Measurements from ENCODE around the gene SHC4. TPM values are rescaled to one million over a fixed set of nuclear protein-coding genes. Genes with fewer than 3 reads are reported as not detected.

SHC4 gene
- total RNA-seq, 1 experiment from 2014 or later = 0.26 TPM

- no peak overlapping the region for H3K27ac Mint-ChIP-seq (ENCODE audit: low read depth, unreplicated experiment)
- TF ChIP-seq CTCF (IDR thresholded peaks at IDR 0.05; ENCODE audit: unreplicated experiment) = no peak
- H3K36me3 Mint-ChIP-seq (ENCODE audit: insufficient read depth, unreplicated experiment) = peaks cover 12% of the 10 kb centered on the region
- H3K4me3 Mint-ChIP-seq (ENCODE audit: unreplicated experiment) = no peak overlapping the region
- ChIA-PET POLR2A (interaction anchor here (1.0 to 5.1 kb wide), 6 partner anchors 8 to 444 kb away, joined by 3 to 22 read pairs (median 6); partner anchors contain the start of gene CEP152), CTCF (interaction anchor here (0.7 to 3.4 kb wide), 20 partner anchors 10 to 463 kb away, joined by 3 to 57 read pairs (median 6); partner anchors contain the start of gene FBN1)
- H3K9me3 Mint-ChIP-seq (ENCODE audit: unreplicated experiment) = no peaks in the 10 kb centered on the region
- DNase-seq (ENCODE audit: unreplicated experiment) = no peak
- peaks cover 22% of the 10 kb centered on the region for H3K4me1 Mint-ChIP-seq (ENCODE audit: insufficient read depth, unreplicated experiment)
- no peaks in the 10 kb centered on the region for H3K27me3 Mint-ChIP-seq (ENCODE audit: insufficient read depth, unreplicated experiment)
- intact Hi-C loops (cut with micrococcal nuclease) = no loop called here
- no TSS peak for BruUV-seq (replicated peaks)
These were observed 161.5 kb downstream of the SHC4 start for GRCh38 chr15:48802257-48802656.

GRCh38 chr15:48800811-48801455, 162.8 kb downstream of the SHC4 start:
- no peak overlapping the region for H3K4me3 Mint-ChIP-seq (ENCODE audit: unreplicated experiment)
- intact Hi-C loops (cut with micrococcal nuclease) = loop anchor here (1.0 kb wide), 2 partner anchors 156 to 443 kb away; partner anchors contain the start of gene FBN1
- no peaks in the 10 kb centered on the region for H3K9me3 Mint-ChIP-seq (ENCODE audit: unreplicated experiment)
- peak overlapping the region; percentile 42 for H3K27ac Mint-ChIP-seq (ENCODE audit: low read depth, unreplicated experiment)
- TF ChIP-seq CTCF (IDR thresholded peaks at IDR 0.05; ENCODE audit: unreplicated experiment) = peak; percentile 42
- POLR2A ChIA-PET = interaction anchor here (0.6 to 5.1 kb wide), 11 partner anchors 9 to 444 kb away, joined by 3 to 22 read pairs (median 4); partner anchors contain the start of genes CEP152 and FBN1
- CTCF ChIA-PET = interaction anchor here (0.6 to 3.4 kb wide), 32 partner anchors 9 to 1549 kb away, joined by 3 to 57 read pairs (median 4); partner anchors contain the start of genes CEP152 and FBN1
- no peaks in the 10 kb centered on the region for H3K27me3 Mint-ChIP-seq (ENCODE audit: insufficient read depth, unreplicated experiment)
- BruUV-seq (replicated peaks) = no TSS peak
- H3K4me1 Mint-ChIP-seq (ENCODE audit: insufficient read depth, unreplicated experiment) = peaks cover 14% of the 10 kb centered on the region
- H3K36me3 Mint-ChIP-seq (ENCODE audit: insufficient read depth, unreplicated experiment) = peaks cover 14% of the 10 kb centered on the region
- peak; percentile 26 for DNase-seq (ENCODE audit: unreplicated experiment)

- Mint-ChIP-seq H3K27ac (ENCODE audit: low read depth, unreplicated experiment) (peak overlapping the region; percentile 42), H3K4me1 (ENCODE audit: insufficient read depth, unreplicated experiment) (peaks cover 13% of the 10 kb centered on the region), H3K36me3 (ENCODE audit: insufficient read depth, unreplicated experiment) (peaks cover 14% of the 10 kb centered on the region), H3K9me3 (ENCODE audit: unreplicated experiment) (no peaks in the 10 kb centered on the region), H3K4me3 (ENCODE audit: unreplicated experiment) (no peak overlapping the region), H3K27me3 (ENCODE audit: insufficient read depth, unreplicated experiment) (no peaks in the 10 kb centered on the region)
- ChIA-PET CTCF (interaction anchor here (0.7 to 3.4 kb wide), 6 partner anchors 11 to 442 kb away, joined by 3 to 57 read pairs (median 4); partner anchors contain the start of gene FBN1), POLR2A (interaction anchor here (0.6 to 5.1 kb wide), 3 partner anchors 10 to 84 kb away, joined by 3 to 22 read pairs (median 3); partner anchors contain the start of gene CEP152)
- no peak for DNase-seq (ENCODE audit: unreplicated experiment)
- TF ChIP-seq CTCF (IDR thresholded peaks at IDR 0.05; ENCODE audit: unreplicated experiment) = no peak
- no TSS peak for BruUV-seq (replicated peaks)
- intact Hi-C loops (cut with micrococcal nuclease) = no loop called here
These were observed 163.5 kb downstream of the SHC4 start for GRCh38 chr15:48800245-48800644.

- Mint-ChIP-seq H3K27me3 (ENCODE audit: insufficient read depth, unreplicated experiment) (no peaks in the 10 kb centered on the region), H3K4me3 (ENCODE audit: unreplicated experiment) (no peak overlapping the region), H3K9me3 (ENCODE audit: unreplicated experiment) (no peaks in the 10 kb centered on the region), H3K27ac (ENCODE audit: low read depth, unreplicated experiment) (no peak overlapping the region), H3K4me1 (ENCODE audit: insufficient read depth, unreplicated experiment) (peaks cover 13% of the 10 kb centered on the region), H3K36me3 (ENCODE audit: insufficient read depth, unreplicated experiment) (peaks cover 7% of the 10 kb centered on the region)
- ChIA-PET POLR2A (interaction anchor here (0.5 to 5.1 kb wide), 5 partner anchors 12 to 1345 kb away, joined by 3 to 22 read pairs (median 3); partner anchors contain the start of gene CEP152), CTCF (interaction anchor here (0.5 to 0.9 kb wide), 4 partner anchors 12 to 416 kb away, joined by 3 read pairs; partner anchors contain the start of gene CEP152)
- intact Hi-C loops (cut with micrococcal nuclease) = no loop called here
- TF ChIP-seq CTCF (IDR thresholded peaks at IDR 0.05; ENCODE audit: unreplicated experiment) = no peak
- DNase-seq (ENCODE audit: unreplicated experiment) = no peak
- no TSS peak for BruUV-seq (replicated peaks)
These were observed 165.4 kb downstream of the SHC4 start for GRCh38 chr15:48798319-48798718.
